ENCODE results near the gene EEA1. TPM values are rescaled to one million over a fixed set of nuclear protein-coding genes. Genes with fewer than 3 reads are reported as not detected.

Gene EEA1
- total RNA-seq, 2 donors from 2014 or later: 5.9 to 7.3 TPM

DNA sequence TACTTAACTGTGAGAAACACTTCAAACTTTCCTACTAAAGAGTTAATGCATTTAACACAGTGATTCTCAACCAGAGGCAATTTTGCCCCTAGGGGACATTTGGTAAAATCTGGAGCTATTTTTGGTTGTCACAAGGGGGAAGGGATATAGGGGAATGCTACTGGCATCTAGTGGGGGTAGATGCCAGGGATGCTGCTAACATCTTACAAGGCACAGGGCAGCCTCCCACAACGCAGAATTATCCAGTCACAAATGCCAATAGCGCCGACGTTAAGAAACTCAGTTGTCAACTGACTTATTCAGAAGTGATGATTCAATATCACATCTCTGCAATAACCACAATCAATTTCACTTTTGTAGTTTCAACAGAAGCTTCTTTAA, 2.0 kb downstream of the EEA1 start:
- no peaks in the 10 kb centered on the region for H3K27me3 ChIP-seq
- no peak overlapping the region for H3K4me3 ChIP-seq
- H3K4me1 ChIP-seq: peaks cover 35% of the 10 kb centered on the region
- ATAC-seq: no peak
- DNase-seq: peak in 1 of 4 donors; percentile 4
- peak overlapping the region in 1 of 4 donors; percentile 100 for H3K27ac ChIP-seq
- intact Hi-C loops (cut with DNase I): no loop called here
- H3K36me3 ChIP-seq (replicated peaks in 1 of 2; ENCODE audit: insufficient read depth in 1 of 2, low read depth in 2 of 2): no peaks in the 10 kb centered on the region
- H3K9me3 ChIP-seq: no peaks in the 10 kb centered on the region
- 14 to 15% methylated on average over 4 of the region's 4 CpGs for WGBS, 2 donors
- no peak for TF ChIP-seq POLR2A (IDR thresholded peaks at IDR 0.05)
- TF ChIP-seq CTCF (IDR thresholded peaks at IDR 0.05): peak in 1 of 7 experiments; percentile 5

- Histone ChIP-seq H3K4me3 (no peak overlapping the region), H3K36me3 (replicated peaks in 1 of 2; ENCODE audit: insufficient read depth in 1 of 2, low read depth in 2 of 2) (no peaks in the 10 kb centered on the region), H3K4me1 (peaks cover 35% of the 10 kb centered on the region), H3K27me3 (no peaks in the 10 kb centered on the region), H3K9me3 (no peaks in the 10 kb centered on the region), H3K27ac (peak overlapping the region in 1 of 4 donors; percentile 100)
- WGBS, 2 donors: 74 to 80% methylated on average over 4 of the region's 4 CpGs
- TF ChIP-seq CTCF (IDR thresholded peaks at IDR 0.05) (no peak), POLR2A (IDR thresholded peaks at IDR 0.05) (no peak)
- intact Hi-C loops (cut with DNase I): no loop called here
- no peak for DNase-seq
- no peak for ATAC-seq
Observed at GRCh38 chr12:92926549-92926948, 2.5 kb downstream of the EEA1 start.

- no peak overlapping the region for H3K27ac ChIP-seq
- TF ChIP-seq CTCF (IDR thresholded peaks at IDR 0.05) (no peak), POLR2A (IDR thresholded peaks at IDR 0.05) (no peak)
- WGBS, 2 donors: 86 to 91% methylated on average over 1 of the region's 1 CpG
- no peak for ATAC-seq
- no peaks in the 10 kb centered on the region for H3K27me3 ChIP-seq
- DNase-seq: no peak
- no peaks in the 10 kb centered on the region for H3K36me3 ChIP-seq (replicated peaks in 1 of 2; ENCODE audit: insufficient read depth in 1 of 2, low read depth in 2 of 2)
- H3K4me1 ChIP-seq: peaks cover 12% of the 10 kb centered on the region
- intact Hi-C loops (cut with DNase I): no loop called here
- no peaks in the 10 kb centered on the region for H3K9me3 ChIP-seq
- H3K4me3 ChIP-seq: no peak overlapping the region
Observed at GRCh38 chr12:92921877-92922276, 7.2 kb downstream of the EEA1 start.

DNA sequence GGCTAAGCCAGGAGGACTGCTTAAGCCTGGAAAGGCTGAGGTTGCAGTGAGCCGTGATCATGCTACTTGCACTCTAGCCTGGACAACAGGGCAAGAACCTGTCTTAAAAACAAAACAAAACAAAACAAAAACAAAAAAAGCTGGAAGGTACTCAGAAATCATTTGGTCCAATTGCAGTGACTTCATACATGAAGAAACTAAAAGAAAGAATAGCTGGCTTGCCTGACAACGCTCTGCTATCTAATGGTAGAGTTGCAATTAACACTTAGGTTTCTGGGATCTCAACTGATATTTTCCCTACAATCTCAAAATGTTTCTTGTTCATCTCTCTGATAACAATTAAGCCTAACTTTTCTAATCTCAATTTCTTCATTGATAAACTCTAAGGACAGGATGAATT, 13.7 kb downstream of the EEA1 start:
- intact Hi-C loops (cut with DNase I): no loop called here

More for the DNA sequence above, 13.7 kb downstream of the EEA1 start:
- no peaks in the 10 kb centered on the region for H3K4me1 ChIP-seq
- H3K9me3 ChIP-seq: no peaks in the 10 kb centered on the region
- no peak for DNase-seq
- no peaks in the 10 kb centered on the region for H3K36me3 ChIP-seq (replicated peaks in 1 of 2; ENCODE audit: insufficient read depth in 1 of 2, low read depth in 2 of 2)
- WGBS, 2 donors: 85 to 91% methylated on average over 2 of the region's 2 CpGs
- no peak overlapping the region for H3K27ac ChIP-seq
- H3K27me3 ChIP-seq: no peaks in the 10 kb centered on the region
- TF ChIP-seq POLR2A (IDR thresholded peaks at IDR 0.05): no peak
- TF ChIP-seq CTCF (IDR thresholded peaks at IDR 0.05): no peak
- H3K4me3 ChIP-seq: no peak overlapping the region
- ATAC-seq: no peak
